ACC112 (cell line): ENCODE measurements around the gene RNF121.

ENCODE experiments used
- H2AFZ ChIP-seq: fragments of 200-600 bp; sonication (generic); one replicate; pipeline ENCODE4 v1.6.0; 2017; ENCODE audit warnings: antibody characterized with exemption, low read length; ENCODE audit not compliant: unreplicated experiment
- H3K27ac ChIP-seq: fragments of 200-600 bp; sonication (generic); 2 replicates; pipeline ENCODE4 v1.5.1; 2014; ENCODE audit warnings: low read depth, mild to moderate bottlenecking, antibody characterized with exemption, low read length, moderate library complexity
- H3K27me3 ChIP-seq: fragments of 200-600 bp; sonication (generic); 2 replicates; pipeline ENCODE4 v1.6.1; 2014; ENCODE audit warnings: mild to moderate bottlenecking, antibody characterized with exemption, low read length, moderate library complexity, mixed read lengths; ENCODE audit not compliant: insufficient read depth
- H3K36me3 ChIP-seq: fragments of 200-600 bp; sonication (generic); 2 replicates; pipeline ENCODE4 v1.6.1; 2016; ENCODE audit warnings: mild to moderate bottlenecking, antibody characterized with exemption, low read length, moderate library complexity, mixed read lengths; ENCODE audit not compliant: insufficient read depth
- H3K4me1 ChIP-seq: fragments of 200-600 bp; sonication (generic); one replicate; pipeline ENCODE4 v1.6.1; 2016; ENCODE audit warnings: low read length, mixed read lengths; ENCODE audit not compliant: insufficient read depth, unreplicated experiment, control insufficient read depth
- H3K4me3 ChIP-seq: fragments of 200-600 bp; sonication (generic); 2 replicates; pipeline ENCODE4 v1.5.1; 2014; ENCODE audit warnings: mild to moderate bottlenecking, low read depth, low read length
- H3K79me2 ChIP-seq: fragments of 200-600 bp; sonication (generic); one replicate; pipeline ENCODE4 v1.6.0; 2016; ENCODE audit warnings: low read length; ENCODE audit not compliant: control insufficient read depth, unreplicated experiment, insufficient read depth

The RNF121 gene

DNA sequence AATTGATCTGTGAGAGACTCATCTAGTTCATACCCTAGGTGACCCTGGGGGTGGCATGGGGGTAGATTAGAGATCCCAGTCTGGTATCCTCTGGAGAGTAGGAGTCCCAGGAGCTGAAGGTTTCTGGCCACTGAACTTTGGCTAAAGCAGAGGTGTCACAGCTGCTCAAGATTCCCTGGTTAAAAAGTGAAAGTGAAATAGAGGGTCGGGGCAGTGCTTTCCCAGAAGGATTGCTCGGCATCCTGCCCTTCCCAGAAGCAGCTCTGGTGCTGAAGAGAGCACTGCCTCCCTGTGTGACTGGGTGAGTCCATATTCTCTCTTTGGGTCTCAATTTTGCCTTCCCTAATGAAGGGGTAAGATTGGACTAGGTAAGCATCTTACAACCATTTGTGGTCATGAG is 70.5 kb downstream of the RNF121 start:
- no peaks in the 10 kb centered on the region for H3K79me2 ChIP-seq
- H3K27ac ChIP-seq = peak overlapping the region; percentile 36
- no peak overlapping the region for H2AFZ ChIP-seq
- no peaks in the 10 kb centered on the region for H3K27me3 ChIP-seq
- H3K36me3 ChIP-seq = no peaks in the 10 kb centered on the region
- H3K4me3 ChIP-seq = peak overlapping the region; percentile 58; the same call in 1 of the 2 replicates
- H3K4me1 ChIP-seq = peaks cover 9% of the 10 kb centered on the region

DNA sequence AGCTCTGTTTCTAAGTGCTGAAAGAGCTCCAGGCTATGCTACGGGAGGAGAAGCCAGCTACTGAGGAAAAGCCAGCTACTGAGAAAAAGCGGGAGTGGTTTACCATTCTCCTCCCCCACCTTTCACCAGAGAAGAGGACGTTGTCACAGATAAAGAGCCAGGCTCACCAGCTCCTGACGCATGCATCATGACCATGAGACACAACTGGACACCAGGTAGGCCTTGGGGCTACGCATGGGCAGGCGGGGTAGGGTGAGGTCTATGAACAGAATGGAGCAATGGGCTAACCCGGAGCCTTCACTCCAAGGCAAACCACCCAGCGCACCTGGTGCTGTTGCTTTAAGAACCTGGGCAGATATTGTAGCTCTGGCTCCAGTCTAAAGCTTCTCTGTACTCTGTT is 71.0 kb downstream of the RNF121 start:
- Histone ChIP-seq H3K4me3 (peak overlapping the region; percentile 58; the same call in 1 of the 2 replicates), H3K36me3 (no peaks in the 10 kb centered on the region; the same call in 1 of the 2 replicates)

DNA sequence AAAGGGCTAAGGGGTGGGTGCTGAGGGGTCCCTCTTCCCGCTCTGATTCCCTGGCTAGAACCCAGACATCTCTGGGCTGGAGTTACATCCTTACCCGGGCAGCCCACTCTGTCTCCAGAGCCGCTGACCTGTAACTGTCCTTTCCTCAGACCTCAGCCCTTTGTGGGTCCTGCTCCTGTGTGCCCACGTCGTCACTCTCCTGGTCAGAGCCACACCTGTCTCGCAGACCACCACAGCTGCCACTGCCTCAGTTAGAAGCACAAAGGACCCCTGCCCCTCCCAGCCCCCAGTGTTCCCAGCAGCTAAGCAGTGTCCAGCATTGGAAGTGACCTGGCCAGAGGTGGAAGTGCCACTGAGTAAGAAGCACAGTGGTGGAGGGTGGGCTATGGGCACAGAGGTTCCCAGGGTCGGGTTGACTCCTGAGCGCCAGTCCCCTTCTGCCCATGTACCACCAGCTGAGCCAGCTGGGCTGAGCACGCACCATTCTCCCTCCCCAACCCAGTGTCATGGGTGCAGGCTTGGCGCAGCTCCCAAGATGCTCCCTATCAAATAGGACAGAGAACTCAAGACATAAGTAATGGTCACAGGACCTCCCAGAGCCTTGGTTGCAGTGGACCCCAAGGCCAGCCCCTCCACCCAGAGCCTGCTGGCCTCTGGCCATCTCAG is 71.5 kb downstream of the RNF121 start:
- Histone ChIP-seq H3K79me2 (no peaks in the 10 kb centered on the region), H3K36me3 (peaks cover 3% of the 10 kb centered on the region; the same call in 1 of the 2 replicates)

More for the DNA sequence above, 71.0 kb downstream of the RNF121 start:
- Histone ChIP-seq H3K27ac (peak overlapping the region; percentile 36), H2AFZ (no peak overlapping the region), H3K4me1 (peaks cover 9% of the 10 kb centered on the region), H3K27me3 (no peaks in the 10 kb centered on the region), H3K79me2 (no peaks in the 10 kb centered on the region)

DNA sequence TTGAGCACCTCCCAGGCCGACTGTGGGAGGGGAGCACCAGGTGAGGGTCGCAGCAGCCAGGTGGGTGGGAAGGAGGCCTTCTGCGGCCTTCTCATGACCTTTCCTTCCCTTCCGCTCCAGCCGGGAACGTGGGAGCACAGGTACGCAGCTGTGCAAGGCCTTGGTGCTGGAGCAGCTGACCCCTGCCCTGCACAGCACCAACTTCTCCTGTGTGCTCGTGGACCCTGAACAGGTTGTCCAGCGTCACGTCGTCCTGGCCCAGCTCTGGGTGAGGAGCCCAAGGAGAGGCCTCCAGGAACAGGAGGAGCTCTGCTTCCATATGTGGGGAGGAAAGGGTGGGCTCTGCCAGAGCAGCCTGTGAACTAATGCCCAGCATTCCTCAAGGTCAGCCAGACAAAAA is 72.4 kb downstream of the RNF121 start:
- Histone ChIP-seq H3K79me2 (no peaks in the 10 kb centered on the region), H3K36me3 (peaks cover 8% of the 10 kb centered on the region; the same call in 1 of the 2 replicates), H3K4me1 (peaks cover 9% of the 10 kb centered on the region), H3K4me3 (no peak overlapping the region), H3K27ac (no peak overlapping the region), H3K27me3 (no peaks in the 10 kb centered on the region), H2AFZ (no peak overlapping the region)

More for the DNA sequence above, 71.5 kb downstream of the RNF121 start:
- Histone ChIP-seq H3K4me3 (no peak overlapping the region), H2AFZ (no peak overlapping the region), H3K27ac (no peak overlapping the region), H3K4me1 (peaks cover 9% of the 10 kb centered on the region), H3K27me3 (no peaks in the 10 kb centered on the region)

DNA sequence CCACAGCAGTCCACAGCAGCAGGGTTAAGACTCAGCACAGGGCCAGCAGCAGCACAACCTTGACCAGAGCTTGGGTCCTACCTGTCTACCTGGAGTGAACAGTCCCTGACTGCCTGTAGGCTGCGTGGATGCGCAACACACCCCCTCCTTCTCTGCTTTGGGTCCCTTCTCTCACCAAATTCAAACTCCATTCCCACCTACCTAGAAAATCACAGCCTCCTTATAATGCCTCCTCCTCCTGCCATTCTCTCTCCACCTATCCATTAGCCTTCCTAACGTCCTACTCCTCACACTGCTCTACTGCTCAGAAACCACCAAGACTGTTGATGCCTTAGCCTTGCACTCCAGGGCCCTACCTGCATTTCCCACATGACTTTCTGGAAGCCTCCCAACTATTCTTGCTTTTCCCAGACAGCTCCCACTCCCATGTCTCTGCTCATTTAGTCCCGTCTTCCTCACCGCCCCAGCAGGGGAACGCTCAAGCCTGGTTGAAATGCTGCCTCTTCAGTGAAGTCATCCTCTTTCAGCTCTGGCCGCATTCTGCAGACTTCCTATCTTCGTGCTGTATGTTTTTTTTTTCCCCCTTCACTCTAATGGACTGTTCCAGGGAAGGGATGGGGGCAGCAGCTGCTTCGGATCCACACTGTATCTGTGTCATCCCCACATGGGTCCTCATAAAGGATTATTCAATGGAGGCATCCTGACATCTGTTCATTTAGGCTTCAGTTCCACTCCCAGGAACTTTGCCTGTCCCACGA is 73.2 kb downstream of the RNF121 start:
- Histone ChIP-seq H3K27me3 (no peaks in the 10 kb centered on the region), H3K27ac (no peak overlapping the region), H3K4me3 (no peak overlapping the region), H3K79me2 (no peaks in the 10 kb centered on the region), H2AFZ (no peak overlapping the region), H3K36me3 (peaks cover 9% of the 10 kb centered on the region; the same call in 1 of the 2 replicates), H3K4me1 (peaks cover 9% of the 10 kb centered on the region)

DNA sequence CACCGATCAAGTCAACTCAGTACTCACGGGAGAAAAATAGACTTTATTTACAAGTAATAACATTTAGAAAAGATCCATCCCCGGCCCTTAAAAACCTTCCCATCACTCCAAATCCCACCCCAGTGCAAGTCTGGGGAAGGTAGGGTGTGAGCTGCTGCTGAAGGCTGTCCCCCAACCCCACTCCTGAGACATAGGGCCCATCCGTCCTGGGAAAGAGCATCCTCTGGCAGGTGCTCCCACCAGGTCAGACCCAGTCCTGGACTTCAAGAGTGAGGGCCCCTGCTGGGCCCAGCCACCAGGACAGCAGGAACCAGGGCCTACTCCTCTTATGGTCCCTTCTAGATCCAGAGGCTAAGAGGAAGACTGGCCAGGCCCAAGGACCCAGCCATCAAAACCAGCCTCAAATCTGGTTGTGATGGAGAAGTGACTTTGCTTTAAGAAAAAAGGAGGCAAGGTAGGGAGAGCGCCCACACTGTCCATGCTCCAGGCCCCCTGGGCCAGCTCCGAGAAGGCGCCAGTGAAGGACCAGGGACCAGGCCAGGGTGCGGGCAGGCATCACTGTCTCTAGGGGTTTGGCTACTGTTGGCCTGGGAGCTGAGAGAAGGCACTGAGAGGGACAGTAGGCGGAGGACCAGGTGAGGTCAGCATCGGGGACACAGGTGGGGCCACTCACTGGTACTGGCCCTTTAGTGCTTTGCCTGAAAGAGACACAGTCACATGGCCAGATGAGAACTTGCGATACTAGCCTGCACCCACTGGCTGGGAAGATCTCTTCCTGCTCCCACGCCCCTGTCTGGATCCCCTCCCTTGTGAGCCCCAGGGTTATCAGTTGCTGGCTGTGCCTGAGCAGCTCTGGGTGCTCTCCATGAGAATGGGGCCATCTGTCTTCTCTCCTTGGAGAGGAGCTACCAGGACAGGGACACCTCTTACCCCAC is 74.3 kb downstream of the RNF121 start:
- Histone ChIP-seq H3K79me2 (no peaks in the 10 kb centered on the region), H3K4me3 (no peak overlapping the region), H2AFZ (no peak overlapping the region), H3K4me1 (peaks cover 9% of the 10 kb centered on the region), H3K27ac (no peak overlapping the region), H3K36me3 (peaks cover 15% of the 10 kb centered on the region; the same call in 1 of the 2 replicates), H3K27me3 (no peaks in the 10 kb centered on the region)

DNA sequence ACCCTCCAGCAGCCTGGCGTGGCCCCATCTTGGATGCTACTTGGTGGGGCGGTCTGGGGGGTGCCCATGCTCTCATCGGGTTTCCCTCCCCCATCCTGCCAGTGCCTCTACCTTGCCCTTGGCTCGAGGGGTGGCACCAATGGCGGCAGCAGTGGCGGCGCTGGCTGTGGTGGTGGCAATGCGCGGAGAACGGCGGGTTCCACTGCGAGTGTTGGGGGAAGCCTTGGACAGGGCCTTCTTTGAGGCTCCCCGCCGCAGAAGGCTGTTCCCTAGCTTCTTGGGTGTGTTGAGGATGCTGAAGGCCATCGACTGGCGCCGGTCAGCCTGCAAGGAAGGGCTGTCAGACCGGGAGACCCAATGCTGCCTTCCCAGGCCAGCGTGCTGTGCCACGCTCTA is 74.9 kb downstream of the RNF121 start:
- no peaks in the 10 kb centered on the region for H3K79me2 ChIP-seq
- no peak overlapping the region for H3K27ac ChIP-seq
- H3K4me1 ChIP-seq = peaks cover 9% of the 10 kb centered on the region
- no peak overlapping the region for H3K4me3 ChIP-seq
- H3K36me3 ChIP-seq = peaks cover 15% of the 10 kb centered on the region; the same call in 1 of the 2 replicates
- H2AFZ ChIP-seq = no peak overlapping the region
- no peaks in the 10 kb centered on the region for H3K27me3 ChIP-seq

DNA sequence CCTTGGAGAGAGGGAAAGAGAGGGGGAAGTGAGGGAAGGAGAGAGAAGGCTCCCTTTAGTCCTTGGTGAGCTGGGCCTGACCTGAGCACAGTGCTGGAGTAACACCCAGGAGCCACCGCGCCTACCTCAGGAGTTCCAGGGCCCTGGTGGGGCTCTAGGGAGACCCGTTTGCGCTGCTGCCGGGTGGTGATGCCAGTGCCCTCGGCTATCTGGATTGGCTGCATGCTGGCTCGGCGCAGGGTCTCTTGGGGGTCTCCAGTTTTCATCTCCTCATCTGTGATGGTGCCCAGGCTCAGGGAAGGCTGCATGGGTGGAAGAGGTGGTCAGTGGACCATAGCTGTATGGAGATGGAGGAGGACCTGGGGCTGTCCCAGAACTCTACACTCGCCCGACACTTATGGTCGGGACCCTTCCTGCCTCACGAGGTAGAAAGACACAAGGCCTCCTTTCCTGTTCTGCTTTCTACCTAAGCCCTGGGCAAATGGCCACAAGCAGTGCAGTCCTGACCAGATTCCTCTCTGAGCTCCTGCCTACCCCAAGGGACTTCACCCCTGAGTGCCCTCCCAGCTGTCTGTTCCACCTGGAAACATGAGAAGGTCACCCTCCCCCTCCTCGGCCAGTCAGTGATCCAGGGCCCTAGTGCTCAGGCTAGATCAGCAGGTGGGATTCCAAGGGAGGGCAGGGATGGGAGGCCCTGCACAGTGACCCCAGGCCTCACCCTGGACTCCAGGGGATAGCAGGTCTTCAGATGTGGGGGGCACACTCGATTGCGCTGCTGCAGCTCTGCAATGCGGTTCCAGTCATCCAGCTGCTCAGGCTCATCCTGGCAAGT is 75.9 kb downstream of the RNF121 start:
- no peaks in the 10 kb centered on the region for H3K79me2 ChIP-seq
- no peak overlapping the region for H2AFZ ChIP-seq
- H3K4me3 ChIP-seq = no peak overlapping the region
- H3K36me3 ChIP-seq = peaks cover 15% of the 10 kb centered on the region; the same call in 1 of the 2 replicates
- no peak overlapping the region for H3K27ac ChIP-seq
- H3K4me1 ChIP-seq = peaks cover 2% of the 10 kb centered on the region
- no peaks in the 10 kb centered on the region for H3K27me3 ChIP-seq

DNA sequence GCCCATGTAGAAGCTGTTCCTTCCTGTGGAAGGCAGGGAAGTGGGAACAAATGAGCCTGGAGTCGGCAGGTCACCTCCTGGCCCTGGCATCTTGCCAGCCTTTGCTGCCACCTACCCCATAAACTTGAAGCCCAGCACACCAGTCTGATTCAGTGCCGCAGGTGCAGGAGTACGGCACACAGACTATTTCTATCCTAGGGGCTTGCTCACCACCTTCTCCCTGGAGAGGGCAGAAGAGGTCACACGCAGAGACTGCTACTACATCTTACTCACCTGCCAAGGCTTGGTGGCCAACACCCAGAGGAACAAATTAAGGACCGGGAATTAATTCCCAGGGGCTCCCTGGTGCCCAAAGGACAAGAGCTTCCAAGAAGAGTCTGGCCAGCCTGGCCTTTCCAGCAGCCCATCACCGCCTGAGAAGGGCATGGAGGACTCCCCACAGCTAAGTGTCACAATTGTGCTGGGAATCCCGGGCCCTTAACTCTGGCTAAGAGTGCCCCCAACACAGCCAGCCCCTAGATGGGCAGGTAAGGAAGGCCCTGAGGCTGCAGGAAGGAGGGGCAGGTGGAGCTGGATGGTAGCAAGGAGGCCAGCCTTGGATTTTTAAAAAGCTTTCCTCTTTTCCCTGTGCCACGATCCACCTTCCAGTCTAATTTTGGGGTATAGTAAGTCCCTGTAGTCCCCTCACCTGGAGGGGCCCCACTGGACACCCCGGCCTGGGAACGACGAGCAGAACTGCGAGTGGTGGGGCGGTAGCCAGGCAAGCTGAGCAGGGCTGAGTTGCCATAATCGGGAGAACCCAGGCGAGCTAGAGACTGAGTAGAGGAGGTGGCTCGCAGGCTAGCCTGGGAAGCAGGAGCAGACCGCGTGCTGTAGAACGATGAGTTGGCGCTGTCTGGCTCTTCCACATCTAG is 76.8 kb downstream of the RNF121 start:
- peaks cover 15% of the 10 kb centered on the region; the same call in 1 of the 2 replicates for H3K36me3 ChIP-seq
- H3K79me2 ChIP-seq = no peaks in the 10 kb centered on the region
- no peaks in the 10 kb centered on the region for H3K27me3 ChIP-seq
- H3K4me1 ChIP-seq = no peaks in the 10 kb centered on the region
- no peak overlapping the region for H3K4me3 ChIP-seq
- H3K27ac ChIP-seq = no peak overlapping the region
- no peak overlapping the region for H2AFZ ChIP-seq
